CD4-positive, alpha-beta T cell treated with Interferon gamma for 1 hour (primary cell): ENCODE data around the gene MCMBP.
"Not testable (repeated sequence)": the region's sequence is repeated elsewhere in the genome, so short reads cannot be mapped to it uniquely, and the experiment has no call there.

Experiments used
- DNase-seq: peaks from one replicate; pipeline ENCODE4 v3.0.0-alpha.2; 2020

MCMBP gene, protein sequence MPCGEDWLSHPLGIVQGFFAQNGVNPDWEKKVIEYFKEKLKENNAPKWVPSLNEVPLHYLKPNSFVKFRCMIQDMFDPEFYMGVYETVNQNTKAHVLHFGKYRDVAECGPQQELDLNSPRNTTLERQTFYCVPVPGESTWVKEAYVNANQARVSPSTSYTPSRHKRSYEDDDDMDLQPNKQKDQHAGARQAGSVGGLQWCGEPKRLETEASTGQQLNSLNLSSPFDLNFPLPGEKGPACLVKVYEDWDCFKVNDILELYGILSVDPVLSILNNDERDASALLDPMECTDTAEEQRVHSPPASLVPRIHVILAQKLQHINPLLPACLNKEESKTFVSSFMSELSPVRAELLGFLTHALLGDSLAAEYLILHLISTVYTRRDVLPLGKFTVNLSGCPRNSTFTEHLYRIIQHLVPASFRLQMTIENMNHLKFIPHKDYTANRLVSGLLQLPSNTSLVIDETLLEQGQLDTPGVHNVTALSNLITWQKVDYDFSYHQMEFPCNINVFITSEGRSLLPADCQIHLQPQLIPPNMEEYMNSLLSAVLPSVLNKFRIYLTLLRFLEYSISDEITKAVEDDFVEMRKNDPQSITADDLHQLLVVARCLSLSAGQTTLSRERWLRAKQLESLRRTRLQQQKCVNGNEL

DNA sequence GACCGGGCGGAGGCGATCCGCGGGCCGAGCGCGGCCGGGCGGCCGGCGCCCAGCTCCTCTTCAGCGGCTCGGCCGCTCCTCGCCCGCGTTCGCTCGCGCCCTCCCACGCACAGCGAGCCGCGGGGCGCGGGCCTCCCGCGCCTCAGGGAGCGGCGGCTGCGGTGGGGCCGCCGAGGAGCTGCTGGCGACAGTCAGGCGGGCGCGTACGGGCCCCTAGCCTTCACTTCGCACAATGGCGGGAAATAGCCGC lies at the start of gene MCMBP:
Gene MCMBP, minus strand, starts transcription at position 234 of the 250 bp plus-strand sequence. CDS start 259 bp downstream, outside the sequence.
- DNase-seq: no peak

DNA sequence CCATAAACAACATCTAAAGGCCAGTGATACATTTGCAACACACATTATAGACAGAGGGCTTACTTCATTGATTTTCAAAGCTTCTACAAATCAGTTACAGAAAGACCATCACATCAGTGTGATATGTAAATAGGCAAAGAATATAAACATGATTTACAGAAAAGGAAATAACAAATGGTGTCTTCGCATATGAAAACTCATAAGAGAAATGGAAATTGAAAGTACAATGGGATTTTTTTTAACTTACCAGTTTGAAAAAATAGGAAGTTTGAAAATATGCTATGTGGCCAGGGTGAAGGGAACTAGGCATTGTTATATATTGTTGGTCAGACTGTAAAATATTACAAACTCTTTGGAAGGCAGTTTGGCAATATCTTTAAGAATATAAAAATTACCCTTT lies 47.2 kb upstream of the MCMBP start:
- no peak for DNase-seq

GRCh38 chr10:119919271-119919670 lies 46.6 kb upstream of the MCMBP start:
- no peak for DNase-seq

DNA sequence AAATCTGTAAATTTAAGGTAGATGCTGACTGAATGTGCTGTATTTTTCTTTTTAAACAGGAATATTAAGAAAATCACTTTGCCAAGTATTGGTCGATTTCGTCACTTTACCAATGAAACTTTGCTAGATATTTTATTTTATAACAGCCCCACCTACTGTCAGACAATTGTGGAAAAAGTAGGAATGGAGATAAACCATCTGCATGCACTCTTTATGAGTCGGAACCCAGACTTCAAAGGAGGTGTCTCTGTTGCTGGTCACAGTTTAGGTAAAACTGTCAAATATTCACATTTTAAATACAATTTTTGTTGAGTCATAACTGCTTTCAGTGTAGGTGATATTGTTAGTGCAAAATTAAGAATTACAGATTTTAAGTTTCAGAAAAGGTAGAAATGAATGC lies 45.1 kb upstream of the MCMBP start:
- DNase-seq: no peak

DNA sequence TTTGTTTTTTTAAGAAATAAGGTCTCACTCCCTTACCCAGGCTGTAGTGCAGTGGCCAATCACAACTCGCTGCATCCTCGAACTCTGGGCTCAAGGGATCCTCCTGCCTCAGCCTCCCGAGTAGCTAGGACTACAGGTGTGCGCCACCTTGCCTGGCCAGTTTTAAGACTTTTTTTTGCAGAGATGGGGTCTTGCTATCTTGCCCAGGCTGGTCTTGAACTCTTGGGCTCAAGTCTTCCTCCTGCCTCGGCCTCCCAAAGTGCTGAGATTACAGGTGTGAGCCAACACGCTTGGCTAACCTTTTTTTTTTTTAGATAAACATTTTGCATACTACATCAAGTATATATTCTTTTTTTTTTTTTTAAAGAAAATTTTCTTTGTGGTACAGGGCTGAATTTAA lies 38.0 kb upstream of the MCMBP start:
- no peak for DNase-seq

DNA sequence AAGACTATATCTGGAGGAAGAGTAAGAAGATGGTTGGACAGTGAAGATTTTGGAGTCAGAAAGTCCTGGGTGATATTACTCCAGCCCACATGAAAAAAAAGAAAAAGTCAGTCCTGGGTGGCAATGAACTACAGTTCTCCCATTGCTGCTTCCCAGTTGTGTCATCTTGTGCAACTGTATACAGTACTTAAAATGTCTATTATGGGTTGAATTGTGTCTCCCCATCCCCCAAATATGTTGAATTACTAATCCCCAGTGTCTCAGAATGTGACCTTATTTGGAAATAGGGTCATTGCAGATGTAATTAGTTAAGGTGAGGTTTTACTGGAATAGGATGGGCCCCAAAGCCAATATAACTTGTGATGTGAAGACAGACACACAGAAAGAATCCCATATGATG lies 35.5 kb upstream of the MCMBP start:
- no peak for DNase-seq

GRCh38 chr10:119907695-119908094 lies 35.1 kb upstream of the MCMBP start:
- DNase-seq: not testable (repeated sequence)

- no peak for DNase-seq
Measured at GRCh38 chr10:119903946-119904666, 31.5 kb upstream of the MCMBP start.

- DNase-seq: no peak
Measured at GRCh38 chr10:119898577-119898976, 25.9 kb upstream of the MCMBP start.

GRCh38 chr10:119896937-119897770 lies 24.5 kb upstream of the MCMBP start:
- no peak for DNase-seq

- DNase-seq: no peak
Measured at GRCh38 chr10:119896061-119896655, 23.5 kb upstream of the MCMBP start.

GRCh38 chr10:119893845-119894427 lies 21.3 kb upstream of the MCMBP start:
- no peak for DNase-seq

GRCh38 chr10:119893074-119893473 lies 20.4 kb upstream of the MCMBP start:
- no peak for DNase-seq

DNA sequence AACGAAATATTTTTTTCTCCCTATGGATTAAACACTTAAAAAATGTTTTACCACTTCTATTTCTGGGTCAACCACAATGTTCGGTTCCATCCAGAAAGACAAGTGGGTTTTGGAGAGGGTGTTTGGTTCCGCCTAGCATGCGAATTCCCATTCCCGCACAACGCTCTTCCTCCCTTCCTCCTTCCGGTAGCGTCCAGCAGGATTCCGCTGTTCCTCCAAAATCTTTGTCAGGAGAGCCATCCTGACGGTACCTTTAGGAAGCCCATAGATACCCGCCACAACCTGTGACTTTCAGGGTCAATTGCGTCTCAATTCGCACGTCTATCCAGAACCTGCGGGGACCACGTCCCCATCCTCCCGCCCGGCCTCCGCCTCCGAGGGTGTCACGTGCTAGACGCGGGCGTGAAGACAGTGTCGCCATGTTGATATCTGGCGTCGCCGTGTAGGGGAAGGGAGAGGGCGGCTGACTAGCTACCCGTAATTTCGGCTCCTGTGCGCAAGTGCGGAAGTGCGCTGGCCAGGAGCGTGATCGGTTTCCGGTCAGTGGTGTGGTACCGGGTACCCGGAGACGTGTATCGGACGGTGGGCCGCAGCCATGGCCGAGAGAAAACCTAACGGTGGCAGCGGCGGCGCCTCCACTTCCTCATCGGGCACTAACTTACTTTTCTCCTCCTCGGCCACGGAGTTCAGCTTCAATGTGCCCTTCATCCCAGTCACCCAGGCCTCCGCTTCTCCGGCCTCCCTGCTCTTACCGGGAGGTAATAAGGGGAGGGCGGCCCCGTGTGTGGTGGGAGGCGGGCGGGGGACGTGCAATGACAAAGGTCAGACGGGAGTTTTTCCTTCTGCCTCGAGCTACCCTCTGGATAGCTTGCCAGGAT lies 19.8 kb upstream of the MCMBP start, which contains the start of gene SEC23IP:
Gene SEC23IP, plus strand, starts transcription at position 543 of the 878 bp plus-strand sequence. Its CDS starts 53 bp downstream, at position 596.
- peak; percentile 91 for DNase-seq

DNA sequence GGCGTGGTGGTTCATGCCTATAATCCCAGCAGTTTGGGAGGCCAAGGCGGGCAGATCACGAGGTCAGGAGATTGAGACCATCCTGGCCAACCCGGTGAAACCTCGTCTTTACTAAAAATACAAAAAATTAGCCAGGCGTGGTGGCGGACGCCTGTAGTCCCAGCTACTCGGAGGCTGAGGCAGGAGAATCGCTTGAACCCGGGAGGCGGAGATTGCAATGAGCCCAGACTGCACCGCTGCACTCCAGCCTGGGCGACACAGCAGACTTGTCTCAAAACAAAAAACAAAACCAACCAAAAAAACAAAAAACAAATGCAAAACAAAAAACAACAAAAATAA lies 19.2 kb upstream of the MCMBP start:
- DNase-seq: not testable (repeated sequence)

DNA sequence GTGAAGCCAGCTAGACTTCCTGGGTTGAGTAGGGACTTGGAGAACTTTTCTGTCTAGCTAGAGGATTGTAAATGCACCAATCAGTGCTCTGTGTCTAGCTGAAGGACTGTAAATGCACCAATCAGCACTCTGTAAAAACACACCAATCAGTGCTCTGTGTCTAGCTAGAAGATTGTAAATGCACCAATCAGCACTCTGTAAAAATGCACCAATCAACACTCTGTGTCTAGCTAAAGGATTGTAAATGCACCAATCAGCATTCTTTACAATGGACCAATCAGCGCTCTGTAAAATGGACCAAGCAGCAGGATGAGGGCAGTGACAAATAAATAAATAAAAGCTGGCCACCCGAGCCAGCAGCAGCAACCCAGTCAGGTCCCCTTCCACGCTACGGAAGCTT lies 17.7 kb upstream of the MCMBP start:
- DNase-seq: not testable (repeated sequence)

DNA sequence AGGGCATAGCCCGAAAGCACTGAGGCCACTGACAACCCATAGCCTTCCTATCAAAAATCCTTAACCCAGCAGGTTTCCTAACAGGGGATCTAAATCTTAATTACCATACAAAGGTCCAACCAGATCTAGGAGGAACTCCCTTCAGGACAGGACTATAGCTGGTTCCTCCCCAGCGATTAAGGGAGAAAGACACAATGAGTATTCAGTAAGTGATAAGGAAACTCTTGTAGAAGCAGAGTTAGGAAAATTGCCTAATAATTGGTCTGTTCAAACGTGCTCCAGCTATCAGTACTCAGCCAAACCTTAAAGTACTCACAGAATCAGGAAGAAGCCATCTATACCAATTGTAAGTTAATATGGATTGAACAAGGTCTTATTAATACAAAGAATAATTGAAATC lies 16.6 kb upstream of the MCMBP start:
- not testable (repeated sequence) for DNase-seq

- DNase-seq: not testable (repeated sequence)
Measured at GRCh38 chr10:119888715-119889114, 16.1 kb upstream of the MCMBP start.

DNA sequence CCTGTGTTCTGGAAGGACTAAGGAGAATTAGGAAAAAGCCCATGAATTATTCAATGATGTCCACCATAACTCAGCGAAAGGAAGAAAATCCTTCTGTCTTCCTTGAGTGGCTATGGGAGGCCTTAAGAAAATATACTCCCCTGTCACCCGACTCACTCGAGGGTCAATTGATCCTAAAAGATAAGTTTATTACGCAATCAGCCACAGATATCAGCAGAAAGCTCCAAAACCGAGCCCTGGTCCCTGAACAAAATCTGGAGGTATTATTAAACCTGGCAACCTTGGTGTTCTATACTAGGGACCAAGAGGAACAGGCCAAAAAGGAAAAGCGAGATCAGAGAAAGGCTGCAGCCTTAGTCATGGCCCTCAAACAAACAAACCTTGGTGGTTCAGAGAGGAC lies 13.4 kb upstream of the MCMBP start:
- DNase-seq: not testable (repeated sequence)

DNA sequence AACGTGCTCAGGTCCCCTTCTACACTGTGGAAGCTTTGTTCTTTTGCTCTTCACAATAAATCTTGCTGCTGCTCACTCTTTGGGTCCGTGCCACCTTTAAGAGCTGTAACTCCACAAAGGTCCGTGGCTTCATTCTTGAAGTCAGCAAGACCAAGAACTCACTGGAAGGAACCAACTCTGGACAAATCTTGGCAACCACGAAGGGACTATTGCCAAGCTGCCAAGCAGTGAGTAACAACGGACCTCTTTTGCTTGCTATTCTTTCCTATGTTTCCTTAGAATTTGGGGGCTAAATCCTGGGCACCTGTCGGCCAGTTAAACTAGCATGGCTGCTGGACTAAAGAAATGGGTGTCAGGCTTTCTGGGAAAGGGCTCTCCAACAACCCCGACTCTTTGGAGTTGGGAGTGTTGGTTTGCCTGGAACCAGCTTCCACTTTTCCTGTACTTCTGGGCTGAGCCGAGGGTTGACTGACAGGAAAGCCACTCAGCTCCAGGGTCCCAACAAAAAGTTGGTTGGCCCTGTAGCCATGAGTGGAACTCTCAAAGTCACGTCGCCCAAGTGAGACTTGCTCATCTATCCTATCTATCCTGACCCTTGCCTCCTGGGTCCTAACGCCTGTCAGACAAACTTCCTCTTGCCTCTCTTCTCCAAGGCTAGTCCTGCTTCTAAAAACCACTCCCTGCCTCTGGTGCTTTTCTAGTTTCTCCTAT lies 11.4 kb upstream of the MCMBP start:
- DNase-seq: not testable (repeated sequence)

- no peak for DNase-seq
Measured at GRCh38 chr10:119878524-119878923, 5.9 kb upstream of the MCMBP start.
